Left hindlimb (tissue), 1 donor: ENCODE results near the gene HNRNPA3.
"Not testable (repeated sequence)": the region's sequence is repeated elsewhere in the genome, so short reads cannot be mapped to it uniquely, and the experiment has no call there.

Experiments
- DNase-seq: peaks from one replicate; pipeline ENCODE4 v3.0.0-alpha.2; 2018

Gene HNRNPA3

DNA sequence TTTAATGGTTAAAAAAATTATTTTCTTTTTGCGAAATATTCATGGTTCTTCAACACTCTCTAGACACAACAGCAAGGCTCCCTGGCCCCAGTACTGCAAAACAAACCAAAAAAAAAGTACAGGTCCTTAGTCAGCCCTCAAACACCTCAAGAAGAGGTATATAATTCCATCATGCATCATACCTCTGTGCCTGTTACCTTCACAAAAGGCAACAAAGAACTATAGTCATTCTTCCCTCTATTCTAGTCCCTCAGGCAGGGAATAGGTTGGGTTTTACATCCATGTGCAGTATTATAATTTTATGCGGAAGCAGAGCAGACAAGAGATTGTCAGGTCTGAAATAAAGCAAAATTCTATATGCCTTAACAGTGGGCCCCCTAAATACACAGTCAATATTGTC, 43.4 kb downstream of the HNRNPA3 start:
- no peak for DNase-seq

DNA sequence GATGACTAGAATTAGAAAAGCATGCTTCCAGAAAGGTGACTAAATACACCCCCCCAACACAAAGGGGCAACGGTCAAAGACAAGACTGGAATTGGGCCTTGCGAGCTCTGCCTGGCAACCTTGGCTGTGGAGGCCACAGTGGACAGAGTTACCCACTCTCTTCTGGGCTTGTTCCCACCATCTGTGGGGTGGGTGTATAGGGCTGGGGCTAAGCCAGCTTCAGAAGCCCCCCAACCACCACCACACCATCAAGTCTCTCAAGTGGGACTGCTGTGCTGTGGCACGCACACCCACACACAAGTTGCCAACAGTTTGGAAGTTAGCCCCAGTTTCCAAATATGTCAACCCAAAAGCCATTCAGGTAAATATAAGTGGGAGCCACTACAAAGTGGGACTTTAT, 44.1 kb downstream of the HNRNPA3 start:
- DNase-seq, result no peak

DNA sequence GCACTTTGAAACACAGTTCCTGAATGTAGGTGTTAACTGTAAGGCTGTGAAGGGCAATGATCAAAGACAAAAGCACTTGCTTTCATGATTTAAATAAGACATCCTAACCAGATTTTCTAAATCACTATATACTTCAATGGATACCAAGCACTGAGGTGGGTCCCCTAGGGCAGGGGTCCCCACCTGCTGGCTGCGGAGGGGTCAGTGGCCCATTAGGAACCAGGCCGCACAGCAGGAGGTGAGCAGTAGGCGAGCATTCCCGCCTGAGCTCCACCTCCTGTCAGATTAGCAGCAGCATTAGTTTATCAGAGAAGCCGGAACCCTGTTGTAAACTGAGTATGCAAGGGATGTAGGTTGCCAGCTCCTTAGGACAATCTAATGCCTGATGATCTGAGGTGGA, 44.9 kb downstream of the HNRNPA3 start:
- no peak for DNase-seq

DNA sequence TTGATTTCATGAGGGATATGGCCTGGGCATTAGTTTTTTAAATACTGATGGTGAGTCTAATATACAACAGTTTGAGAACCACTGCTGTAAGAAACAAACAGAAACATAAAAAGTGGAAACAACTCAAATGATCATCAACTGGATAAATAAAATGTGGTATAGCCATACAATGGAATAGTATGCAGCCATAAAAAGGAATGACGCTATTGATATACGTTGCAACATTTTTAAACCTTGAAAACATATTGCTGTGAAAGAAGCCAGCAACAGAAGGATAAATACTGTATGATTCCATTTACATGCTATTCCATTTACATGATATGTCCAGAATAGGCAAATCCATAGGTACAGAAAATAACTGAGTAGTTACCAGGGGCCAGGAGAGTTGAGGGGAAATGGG, 45.5 kb downstream of the HNRNPA3 start:
- DNase-seq, result no peak

DNA sequence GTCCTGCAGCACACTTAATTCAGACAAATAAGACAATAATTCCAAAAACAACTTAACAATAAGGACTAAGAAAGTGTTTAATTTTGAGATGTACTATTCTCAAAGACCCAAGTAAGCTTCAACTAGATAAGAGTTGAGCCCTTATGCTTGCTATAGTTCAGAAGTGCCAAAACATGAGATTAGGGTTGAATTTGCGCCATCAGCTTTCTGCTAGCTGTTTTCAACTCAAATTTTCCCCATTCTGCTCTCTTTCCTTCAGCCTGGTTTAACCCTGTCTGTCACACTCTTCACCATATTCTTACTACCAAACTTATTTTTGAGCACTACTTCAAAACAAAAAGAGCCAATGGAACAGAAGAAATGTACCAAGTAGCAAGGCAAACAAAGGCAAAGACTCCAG, 47.8 kb downstream of the HNRNPA3 start:
- no peak for DNase-seq

DNA sequence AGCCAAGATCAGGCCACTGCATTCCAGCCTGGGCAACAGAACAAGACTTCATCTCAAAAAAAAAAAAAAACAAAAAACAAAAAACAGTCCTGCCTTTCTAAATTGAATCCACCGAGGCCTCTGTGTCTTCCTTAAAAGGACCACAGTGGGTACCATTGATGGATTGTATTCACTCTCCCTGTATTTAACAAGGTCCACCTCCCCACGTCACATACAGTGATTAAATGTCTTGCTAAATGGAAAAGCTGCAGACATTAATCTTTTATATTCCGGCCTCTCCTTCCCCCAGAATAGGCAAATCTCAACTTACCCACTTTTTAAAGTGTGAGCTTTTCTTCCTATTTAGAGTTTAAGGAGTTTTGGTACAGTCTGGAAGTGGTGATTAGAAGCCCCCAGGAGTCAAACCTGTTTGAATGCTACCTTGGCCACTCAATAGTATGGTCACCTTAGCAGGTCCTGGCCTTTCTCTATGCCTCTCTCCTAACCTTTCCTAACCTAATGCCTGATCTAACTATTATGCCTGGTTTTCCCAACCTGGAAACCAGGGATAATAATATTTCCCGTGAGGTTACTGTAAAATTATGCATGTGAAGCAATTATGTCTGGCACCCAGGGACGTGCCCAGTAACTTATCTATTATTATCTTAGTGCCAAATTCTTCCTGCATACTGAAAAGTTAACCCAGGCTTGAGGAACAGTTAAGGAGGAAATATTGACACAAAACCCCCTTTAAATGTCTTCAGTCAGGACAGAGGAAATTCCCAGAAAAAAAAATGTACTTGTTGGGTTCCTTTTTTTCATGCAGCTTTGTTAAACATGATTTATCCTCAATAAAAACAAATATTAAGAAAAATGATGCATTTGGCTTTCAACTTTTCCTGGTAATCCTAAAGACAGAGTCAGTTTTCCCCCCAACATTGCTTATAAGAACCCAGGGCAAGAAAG, 48.8 kb downstream of the HNRNPA3 start:
- DNase-seq, result no peak

DNA sequence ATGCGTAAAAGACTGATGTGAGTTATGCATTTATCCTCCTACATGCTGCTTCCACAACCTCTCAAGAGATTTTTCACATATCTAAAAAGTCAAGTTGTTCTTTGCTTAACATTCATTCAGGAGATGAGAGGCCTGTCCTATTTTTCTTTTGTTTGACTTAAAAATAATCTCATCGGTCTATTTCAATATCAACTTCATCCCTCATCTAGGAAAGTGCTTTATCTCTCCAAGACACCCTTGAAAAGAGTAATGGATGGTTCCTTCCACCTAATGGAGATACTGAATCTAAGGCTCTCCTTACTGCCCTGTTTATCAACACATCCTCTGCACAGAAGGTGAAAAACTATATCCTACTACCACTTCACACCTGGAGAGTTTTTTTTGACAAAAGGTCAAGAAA, 49.5 kb downstream of the HNRNPA3 start:
- no peak for DNase-seq

DNA sequence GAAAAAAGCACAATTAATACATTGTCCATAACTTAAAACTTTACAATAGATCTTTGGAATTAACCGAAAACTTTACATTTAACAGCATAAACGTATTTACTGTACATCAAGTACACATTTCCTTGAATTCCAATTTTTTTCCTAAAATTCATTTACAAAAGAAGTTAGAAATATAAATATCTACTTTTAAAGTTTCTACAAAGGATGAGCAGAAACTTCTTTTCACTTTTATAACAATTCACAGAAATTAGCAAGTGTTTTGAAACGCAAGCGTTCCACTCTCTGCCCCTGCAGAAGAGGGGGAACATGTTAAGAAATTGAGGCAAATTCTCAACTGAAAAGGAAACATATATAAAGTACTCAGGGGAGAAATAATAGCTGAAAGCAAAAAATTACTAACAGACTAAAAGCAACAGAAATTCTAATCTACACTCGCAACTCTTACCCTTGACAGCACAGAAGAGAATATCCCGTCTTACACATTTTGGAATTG, 50.4 kb downstream of the HNRNPA3 start:
- no peak for DNase-seq

DNA sequence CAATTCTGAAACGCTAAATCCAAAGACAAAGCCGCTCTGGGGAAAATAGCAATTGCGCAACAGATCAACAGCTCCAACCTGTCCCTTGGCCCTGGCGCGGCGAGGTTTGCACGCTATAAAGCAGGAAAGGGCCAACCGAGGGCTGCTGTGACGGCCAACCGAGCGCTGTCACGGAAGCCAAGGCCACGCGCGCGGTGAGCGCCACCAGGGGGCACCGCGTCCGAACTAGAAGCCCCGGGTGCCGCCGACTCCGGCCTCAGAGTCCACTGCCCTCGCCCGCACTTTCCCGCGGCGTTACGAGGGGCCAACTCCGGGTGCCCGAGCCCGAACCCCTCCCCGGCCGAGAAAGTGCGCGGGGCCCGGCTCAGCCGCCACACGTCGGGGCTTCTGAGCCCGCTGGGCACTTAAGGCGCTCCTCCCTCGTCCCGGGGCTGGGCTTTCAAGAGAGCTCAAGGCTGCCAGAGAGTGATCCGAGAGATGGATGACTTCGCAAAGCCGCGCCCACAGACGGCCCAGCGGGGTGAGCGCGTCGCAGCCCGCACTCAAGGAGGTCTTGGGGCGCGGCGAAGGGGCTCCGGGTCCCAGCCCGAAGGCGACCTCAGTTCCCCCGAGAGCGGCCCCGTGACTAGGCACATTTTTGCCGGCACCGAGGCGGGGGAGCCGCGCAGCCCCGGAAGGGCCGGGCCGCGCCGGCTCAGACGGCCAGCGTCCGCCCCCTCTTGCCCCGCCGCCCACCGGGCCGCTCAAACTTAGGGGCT, 51.0 kb downstream of the HNRNPA3 start:
- DNase-seq, result peak; percentile 97

DNA sequence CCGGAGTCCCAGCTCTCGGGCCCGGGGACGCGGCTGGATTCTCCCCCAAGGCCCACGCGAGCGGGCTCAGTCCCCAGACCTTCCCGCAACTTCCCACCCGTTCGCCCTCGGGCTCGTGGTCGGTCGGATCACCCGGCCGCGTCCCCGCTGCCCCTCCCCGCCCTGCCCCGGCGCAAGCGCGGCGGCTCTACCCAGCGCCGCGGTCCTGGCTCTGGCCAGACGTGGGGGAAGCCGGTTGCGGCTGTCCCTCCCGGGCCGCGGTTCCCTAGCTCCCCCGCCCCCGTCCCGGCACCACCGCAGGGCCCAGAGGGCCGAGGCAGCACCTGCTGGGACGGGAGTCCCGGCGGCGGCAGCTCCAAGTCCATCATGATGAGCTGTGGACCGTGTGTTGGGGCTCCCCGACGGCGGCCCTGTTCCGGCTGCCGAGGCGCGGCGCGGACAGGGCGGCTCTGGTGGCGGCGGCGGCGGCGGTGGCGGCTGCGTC, 51.7 kb downstream of the HNRNPA3 start:
- no peak for DNase-seq

DNA sequence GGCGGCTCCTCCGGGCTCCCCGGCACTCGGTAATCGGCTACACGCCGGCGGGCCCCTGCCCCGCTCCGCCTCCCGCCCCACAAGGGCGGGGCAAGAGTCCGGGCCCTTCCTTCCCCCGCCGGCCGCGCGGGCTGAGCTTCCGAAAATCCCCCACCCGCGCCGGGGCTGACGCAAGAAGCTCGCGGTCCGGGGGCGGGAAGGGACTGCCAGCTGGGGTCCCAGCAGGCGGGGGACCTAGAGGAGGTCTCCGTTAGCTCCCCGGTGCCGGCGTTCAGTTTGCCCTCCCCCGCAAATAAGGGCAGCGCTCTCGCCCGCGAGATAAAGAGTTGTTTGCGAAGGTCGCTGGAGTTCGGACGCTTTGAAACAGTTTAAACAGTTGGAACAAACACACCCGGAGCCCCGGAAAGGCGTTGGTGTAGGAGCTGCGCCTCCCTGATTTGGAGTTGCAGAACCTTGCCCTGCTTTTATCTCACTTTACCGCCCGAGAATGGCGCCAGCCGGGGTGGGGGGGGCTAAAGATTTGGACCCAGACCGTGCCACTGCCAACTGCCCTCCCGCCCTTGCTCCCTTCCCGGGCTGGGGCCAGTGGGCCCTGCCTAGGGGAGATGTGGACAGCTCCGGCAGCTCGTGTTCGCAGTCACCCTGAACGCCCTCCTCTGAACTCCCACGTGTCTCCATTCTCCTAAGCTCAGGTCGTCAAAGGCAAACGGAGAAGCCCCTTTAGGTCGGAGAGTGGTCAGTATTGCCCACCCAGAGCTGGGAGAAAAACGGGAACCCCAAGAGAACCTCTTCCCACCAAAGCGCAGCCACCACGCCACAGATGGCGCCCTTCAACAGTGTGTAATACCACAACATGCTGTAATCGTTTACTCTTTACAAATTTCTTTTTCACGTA, 52.3 kb downstream of the HNRNPA3 start, which contains the start of gene NFE2L2:
Gene NFE2L2, minus strand, starts transcription at position 35 of the 895 bp plus-strand sequence. CDS start 151 bp downstream, outside the sequence.
- DNase-seq, result peak; percentile 97

DNA sequence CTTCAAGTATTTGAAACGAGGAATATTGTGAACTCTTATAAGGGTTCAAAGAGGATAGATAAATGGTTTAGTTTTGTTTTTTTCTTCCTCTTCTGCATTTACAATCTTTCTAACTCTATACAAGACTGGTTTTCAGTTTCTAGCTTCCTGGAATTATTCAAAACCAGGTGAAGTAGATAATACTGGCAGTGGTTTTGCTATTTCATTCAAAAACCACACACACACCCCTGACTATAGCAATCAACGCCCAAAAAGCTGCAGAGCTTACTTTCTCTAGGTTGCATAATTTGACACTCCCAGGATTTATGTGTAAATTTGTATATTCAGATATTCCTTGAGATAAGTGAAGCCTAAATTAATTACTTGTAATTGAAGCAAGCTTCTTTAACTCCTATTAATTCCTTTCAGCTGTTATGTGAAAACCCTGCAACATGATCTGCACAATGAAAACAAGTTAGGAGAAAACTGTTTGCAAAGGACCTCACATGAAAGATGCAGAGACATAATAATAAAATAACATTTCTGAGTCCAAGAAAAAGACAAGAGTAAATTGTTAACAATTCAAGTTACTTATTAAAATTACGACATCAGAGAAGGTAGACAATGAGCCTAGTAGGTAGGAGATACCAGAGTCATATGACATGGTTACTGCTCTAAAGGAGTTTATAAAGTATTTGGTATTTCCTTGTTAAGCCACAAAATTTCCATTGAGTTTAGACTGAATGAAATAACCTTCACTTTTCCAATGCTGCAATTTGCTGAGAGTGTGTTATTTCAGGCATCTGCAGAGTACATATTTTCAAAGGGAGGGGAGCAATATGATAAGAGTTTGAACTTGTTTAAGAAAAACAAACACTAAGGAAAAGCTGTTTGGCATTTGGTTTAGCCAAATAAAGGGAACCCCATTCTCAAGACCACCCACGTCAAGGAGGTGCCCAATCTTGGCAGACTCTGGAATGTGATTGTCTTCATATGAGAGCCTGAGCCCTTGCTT, 53.5 kb downstream of the HNRNPA3 start:
- no peak for DNase-seq

DNA sequence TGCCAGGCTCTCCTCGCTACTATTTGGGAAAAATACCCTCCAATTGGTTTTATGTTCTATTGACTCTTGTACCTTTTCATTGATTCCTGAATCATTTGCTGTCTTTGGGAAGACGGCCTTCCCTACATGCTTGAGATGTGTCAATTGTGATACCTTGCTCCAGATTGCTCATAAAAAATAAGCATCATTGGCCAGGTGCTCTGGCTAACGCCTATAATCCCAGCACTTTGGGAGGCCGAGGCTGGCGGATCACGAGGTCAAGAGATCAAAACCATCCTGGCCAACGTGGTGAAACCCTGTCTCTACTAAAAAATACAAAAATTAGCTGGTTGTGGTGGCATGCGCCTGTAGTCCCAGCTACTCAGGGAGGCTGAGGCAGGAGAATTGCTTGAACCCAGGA, 54.4 kb downstream of the HNRNPA3 start:
- not testable (repeated sequence) for DNase-seq

DNA sequence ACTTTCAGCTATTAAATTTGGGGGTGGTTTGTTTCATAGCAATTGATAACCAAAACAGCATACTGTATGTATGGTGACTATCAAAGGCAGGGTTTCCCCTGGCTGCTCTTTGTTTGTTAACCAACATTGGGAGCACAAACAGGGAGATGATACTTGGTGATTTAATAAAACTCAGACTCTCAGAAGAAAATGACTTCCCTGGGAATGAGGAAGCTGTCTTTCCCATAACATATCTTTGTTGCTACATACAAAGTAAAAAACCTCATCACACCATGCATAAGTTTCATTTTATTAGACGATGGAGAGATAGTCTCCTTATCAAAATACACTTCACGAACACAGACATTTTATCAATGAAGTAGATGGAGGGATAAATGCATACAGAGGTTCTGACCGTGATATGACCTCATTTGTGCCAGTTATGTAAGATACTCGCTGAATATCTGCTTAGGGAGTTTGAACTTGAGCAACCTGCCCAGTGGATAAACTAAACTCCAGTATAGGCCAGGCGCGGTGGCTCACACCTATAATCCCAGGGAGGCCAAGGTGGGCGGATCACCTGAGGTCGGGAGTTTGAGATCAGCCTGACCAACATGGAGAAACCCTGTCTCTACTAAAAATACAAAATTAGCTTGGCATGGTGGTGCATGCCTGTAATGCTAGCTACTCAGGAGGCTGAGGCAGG, 55.7 kb downstream of the HNRNPA3 start:
- DNase-seq, result no peak

DNA sequence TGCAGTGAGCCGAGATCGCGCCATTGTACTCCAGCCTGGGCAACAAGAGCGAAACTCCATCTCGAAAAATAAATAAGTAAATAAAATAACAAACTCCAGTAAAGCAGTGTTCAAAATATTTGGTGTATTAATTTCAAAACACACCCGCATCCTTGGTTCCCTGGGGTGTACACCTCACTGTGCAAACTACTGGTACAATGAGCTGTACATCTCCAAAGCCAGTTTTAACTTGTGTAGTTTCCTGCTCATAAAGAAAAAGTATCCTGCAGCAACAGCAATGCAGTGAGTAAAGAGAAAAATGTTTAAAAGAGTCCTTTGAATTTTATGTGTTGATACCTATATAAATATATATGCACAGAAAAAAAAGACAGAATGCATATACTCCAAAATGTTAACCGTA, 56.3 kb downstream of the HNRNPA3 start:
- DNase-seq, result no peak

DNA sequence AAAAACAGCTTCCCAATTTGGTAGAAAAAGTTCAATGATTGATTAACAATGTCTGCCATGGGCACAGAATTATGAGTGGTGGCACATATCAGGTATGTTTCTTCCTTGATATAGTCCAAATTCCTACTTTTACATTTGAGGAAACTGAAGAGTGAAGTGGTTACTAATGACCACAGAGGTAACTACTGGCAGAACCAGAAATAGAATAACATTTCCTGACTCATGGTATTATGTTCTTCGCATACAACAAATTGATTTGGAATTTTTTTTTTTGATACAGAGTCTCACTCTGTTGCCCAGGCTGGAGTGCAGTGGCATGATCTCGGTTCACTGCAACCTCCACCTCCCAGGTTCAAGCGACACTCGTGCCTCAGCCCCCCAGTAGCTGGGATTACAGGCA, 57.9 kb downstream of the HNRNPA3 start:
- DNase-seq, result no peak

DNA sequence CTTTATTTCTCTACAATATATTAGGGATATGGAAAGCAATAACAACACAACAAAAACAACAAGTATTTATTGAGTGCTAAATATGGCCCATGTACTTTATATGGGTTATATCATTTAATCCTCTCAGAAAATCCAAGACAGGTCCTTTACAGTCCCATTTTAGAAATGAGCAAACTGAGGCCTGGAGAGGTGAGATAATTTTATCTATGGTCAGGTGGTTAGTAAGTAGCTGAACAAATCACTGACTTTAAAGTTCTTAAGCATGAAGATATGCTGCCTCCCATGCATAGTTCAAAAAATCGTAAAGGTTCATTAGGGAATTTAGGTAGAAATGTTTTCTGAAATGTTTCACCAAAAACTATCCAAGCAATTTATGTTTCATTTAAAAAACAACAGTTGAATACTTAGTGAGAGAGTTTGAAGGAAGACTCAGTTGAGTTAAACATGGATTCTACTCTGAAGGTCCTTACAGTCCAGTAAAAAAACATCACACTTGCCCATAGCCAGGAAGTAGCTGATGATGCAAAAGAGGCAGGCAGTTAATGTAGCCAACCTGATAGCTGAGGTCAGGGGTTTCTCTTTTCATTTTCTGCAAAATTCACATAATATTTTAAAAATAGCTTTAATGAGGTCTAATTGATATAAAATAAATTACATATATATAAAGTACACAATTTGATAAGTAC, 59.5 kb downstream of the HNRNPA3 start:
- no peak for DNase-seq

DNA sequence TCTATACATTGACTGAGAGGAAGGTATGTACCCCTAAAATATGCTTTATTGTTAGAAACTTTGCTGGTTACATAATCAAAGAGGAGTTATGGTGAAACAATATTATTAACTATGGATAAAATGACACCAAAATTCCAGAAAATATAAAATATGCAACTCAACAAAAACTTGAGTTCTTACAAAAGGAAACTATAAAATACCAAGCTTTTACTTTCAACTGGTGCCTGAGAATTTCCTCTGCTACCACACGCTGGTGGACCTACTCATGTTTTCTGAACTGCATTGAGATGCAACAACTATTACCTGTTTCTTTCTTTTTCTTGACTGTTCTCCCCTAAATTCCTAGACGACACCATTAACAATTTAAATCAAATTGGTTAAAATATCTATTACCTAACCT, 60.2 kb downstream of the HNRNPA3 start:
- DNase-seq, result no peak

DNA sequence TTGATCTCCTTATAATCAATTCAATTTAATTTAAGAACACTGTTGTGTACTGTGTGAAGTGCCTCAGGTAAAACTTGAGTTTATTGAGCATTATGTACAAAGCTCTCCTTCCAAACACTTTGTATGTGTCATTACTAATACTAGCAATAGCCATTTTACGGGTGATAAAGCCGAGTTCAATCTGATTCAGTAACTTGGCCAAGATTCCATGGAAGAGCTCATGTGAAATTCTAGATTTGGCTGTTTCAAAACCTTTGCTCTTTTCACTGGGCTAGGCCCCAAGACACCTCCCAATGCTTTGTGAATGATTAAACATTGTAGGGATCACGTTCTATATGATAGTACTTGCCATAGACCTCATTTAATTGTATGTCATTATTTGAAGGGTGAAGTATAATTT, 60.8 kb downstream of the HNRNPA3 start:
- no peak for DNase-seq
